Mucosa of rectum (tissue), 2 donors: ENCODE measurements around the gene RORB.

ENCODE experiments used
- H3K27ac ChIP-seq, 2 donors: one replicate each; pipeline ENCODE4 v1.7.0; 2013; ENCODE audit warnings: inconsistent platforms in 2 of 2, low read depth in 2 of 2, low read length in 2 of 2
- H3K27me3 ChIP-seq, 2 donors: one replicate each; pipeline ENCODE4 v1.7.0; 2013; ENCODE audit warnings: low read length in 2 of 2; ENCODE audit not compliant: control insufficient read depth in 2 of 2, insufficient read depth in 2 of 2
- H3K36me3 ChIP-seq, 2 donors: one replicate each; pipeline ENCODE4 v1.7.0; 2013; ENCODE audit warnings: low read length in 2 of 2; ENCODE audit not compliant: control insufficient read depth in 2 of 2, insufficient read depth in 2 of 2
- H3K4me1 ChIP-seq, 2 donors: one replicate each; pipeline ENCODE4 v1.7.0; 2013; ENCODE audit warnings: low read length in 2 of 2, mild to moderate bottlenecking in 1 of 2; ENCODE audit not compliant: control insufficient read depth in 2 of 2, insufficient read depth in 2 of 2
- H3K4me3 ChIP-seq, 2 donors: one replicate each; pipeline ENCODE4 v1.7.0; 2013; ENCODE audit warnings: low read length in 2 of 2
- H3K9ac ChIP-seq, 2 donors: one replicate each; pipeline ENCODE4 v1.7.0; 2013; ENCODE audit warnings: low read length in 2 of 2, low read depth in 1 of 2, mild to moderate bottlenecking in 1 of 2
- H3K9me3 ChIP-seq, 2 donors: one replicate each; pipeline ENCODE4 v1.7.0; 2013; ENCODE audit warnings: low read length in 2 of 2; ENCODE audit not compliant: control insufficient read depth in 2 of 2
- donor health status: healthy.
- donor health status: Normal muscosa, but diverticular disease.

RORB gene

DNA sequence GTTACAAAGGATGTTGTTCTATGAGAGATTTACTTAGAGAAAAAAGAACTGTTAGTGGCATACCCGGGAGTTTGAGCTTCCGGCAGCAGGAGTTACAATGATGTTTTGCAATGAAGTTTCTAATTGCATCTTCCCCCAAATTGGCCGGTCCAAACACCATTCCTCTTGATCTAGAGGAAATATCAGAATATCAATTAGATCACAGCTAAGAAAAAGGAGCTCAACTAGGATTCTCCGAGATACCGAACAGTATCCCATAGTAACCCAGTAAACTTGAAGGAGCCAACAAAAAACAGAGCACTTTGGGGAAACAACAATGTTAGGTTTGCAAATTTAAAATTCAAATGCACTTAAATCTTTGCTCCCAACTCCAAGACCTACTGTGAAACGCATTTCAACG lies 231.0 kb downstream of the RORB start:
- Histone ChIP-seq H3K36me3 (peaks cover 0 to 5% of the 10 kb centered on the region in 2 donors), H3K4me3 (no peak overlapping the region), H3K4me1 (no peaks in the 10 kb centered on the region), H3K27ac (no peak overlapping the region), H3K9ac (no peak overlapping the region), H3K27me3 (no peaks in the 10 kb centered on the region), H3K9me3 (no peaks in the 10 kb centered on the region)

GRCh38 chr9:74729136-74729695 lies 232.1 kb downstream of the RORB start:
- Histone ChIP-seq H3K9ac (no peak overlapping the region), H3K4me3 (no peak overlapping the region), H3K4me1 (no peaks in the 10 kb centered on the region), H3K36me3 (peaks cover 0 to 5% of the 10 kb centered on the region in 2 donors), H3K27ac (no peak overlapping the region), H3K27me3 (no peaks in the 10 kb centered on the region), H3K9me3 (no peaks in the 10 kb centered on the region)

DNA sequence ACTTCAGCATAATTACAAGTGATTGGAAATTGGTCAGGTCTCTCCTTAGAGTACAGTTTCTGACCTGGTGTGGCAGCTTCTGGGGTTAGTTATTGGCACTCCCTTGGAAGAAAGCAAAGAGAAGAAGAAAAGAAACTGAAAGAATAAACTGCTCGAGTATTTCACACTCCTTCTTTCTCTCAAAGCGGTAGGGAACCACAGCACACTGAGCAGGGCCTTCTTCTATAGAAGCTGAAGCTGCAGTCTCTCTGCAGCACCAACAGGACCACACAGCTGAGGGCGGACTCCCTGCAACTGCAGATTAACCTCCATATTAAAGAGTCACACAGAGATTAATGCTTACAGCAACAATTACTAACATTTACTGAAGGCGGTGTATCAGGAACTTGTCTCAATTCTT lies 238.6 kb downstream of the RORB start:
- no peak overlapping the region for H3K27ac ChIP-seq
- H3K9ac ChIP-seq: no peak overlapping the region
- H3K4me1 ChIP-seq: no peaks in the 10 kb centered on the region
- no peaks in the 10 kb centered on the region for H3K9me3 ChIP-seq
- no peak overlapping the region for H3K4me3 ChIP-seq
- no peaks in the 10 kb centered on the region for H3K27me3 ChIP-seq
- peaks cover 7 to 8% of the 10 kb centered on the region in 2 donors for H3K36me3 ChIP-seq

DNA sequence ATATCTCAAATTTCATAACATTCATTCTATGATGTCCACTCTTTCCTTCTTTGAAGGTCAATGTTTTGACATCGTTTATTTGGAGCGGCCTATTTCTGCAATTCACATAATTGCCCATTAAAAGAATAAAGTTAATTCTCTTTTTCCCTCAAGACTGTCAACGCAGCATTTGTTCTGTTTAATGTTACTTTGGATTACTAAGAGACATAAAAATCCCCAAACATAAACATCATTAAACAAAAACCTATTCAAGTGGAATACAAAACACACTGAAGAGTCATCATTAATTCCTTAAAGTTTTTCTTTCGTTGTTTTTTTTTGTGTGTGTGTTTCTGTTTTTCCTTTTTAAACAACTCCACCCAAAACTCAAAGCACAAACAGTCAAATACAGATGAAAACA lies 239.5 kb downstream of the RORB start:
- Histone ChIP-seq H3K27me3 (no peaks in the 10 kb centered on the region), H3K9ac (no peak overlapping the region), H3K4me1 (no peaks in the 10 kb centered on the region), H3K4me3 (no peak overlapping the region), H3K27ac (no peak overlapping the region), H3K36me3 (peaks cover 8 to 10% of the 10 kb centered on the region in 2 donors), H3K9me3 (no peaks in the 10 kb centered on the region)

DNA sequence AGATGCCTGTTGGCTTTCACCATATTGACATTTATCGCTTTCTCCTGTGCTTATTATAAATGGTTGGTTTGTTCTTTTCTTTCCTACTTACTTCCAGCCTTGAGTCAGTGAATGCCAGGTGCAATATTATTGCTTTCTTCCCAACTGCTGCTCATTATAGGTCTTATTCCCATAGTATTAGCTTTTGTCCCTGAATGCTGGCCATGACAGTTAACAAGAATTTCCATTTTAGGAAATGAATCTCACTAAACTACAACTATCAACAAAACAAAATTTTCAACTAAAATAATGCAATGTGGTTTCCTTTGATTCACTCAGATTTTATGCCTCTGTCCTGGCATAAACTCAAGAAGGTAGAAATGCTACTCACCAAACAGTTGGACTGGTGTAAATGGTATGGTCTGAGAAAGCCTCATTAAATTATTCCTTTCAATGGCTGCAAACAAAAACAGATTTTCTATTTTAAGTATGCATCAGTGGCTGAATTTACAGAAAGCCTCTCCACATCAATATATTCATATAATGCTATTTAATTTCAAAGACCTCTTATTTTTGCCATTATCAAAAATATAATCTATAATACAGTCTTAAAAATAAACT lies 245.2 kb downstream of the RORB start:
- H3K27me3 ChIP-seq: no peaks in the 10 kb centered on the region
- no peak overlapping the region for H3K27ac ChIP-seq
- H3K36me3 ChIP-seq: peaks cover 8 to 10% of the 10 kb centered on the region in 2 donors
- no peaks in the 10 kb centered on the region for H3K9me3 ChIP-seq
- H3K4me1 ChIP-seq: no peaks in the 10 kb centered on the region
- H3K9ac ChIP-seq: no peak overlapping the region
- H3K4me3 ChIP-seq: no peak overlapping the region
